Measurements from ENCODE around the gene RSPH9. TPM values are rescaled to one million over a fixed set of nuclear protein-coding genes. Genes with fewer than 3 reads are reported as not detected.
"Not testable (repeated sequence)": the region's sequence is repeated elsewhere in the genome, so short reads cannot be mapped to it uniquely, and the experiment has no call there.

RSPH9 gene
- total RNA-seq, 1 donor from 2014 or later = not detected

DNA sequence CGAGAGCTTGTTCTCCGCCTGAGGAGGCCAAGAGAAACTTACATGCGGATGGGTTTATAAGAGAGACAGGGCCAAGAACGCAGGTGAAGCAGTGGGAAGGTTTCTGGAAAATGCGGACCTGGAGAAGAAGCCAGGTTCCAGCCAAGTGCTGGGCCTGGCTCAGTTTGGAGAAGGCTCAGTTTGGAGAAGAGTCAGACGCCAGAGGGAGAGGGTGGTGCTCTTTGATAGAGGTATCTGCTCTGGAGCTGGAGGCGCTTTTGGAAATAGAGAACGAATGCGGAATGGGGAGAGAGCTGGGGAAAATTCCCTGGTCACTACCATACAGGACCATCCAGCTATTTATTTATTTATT is 753 bp downstream of the RSPH9 start:
- Mint-ChIP-seq H3K27ac (ENCODE audit: unreplicated experiment) (no peak overlapping the region), H3K27me3 (ENCODE audit: unreplicated experiment) (peaks cover 2% of the 10 kb centered on the region), H3K4me3 (ENCODE audit: unreplicated experiment) (peak overlapping the region; percentile 85), H3K36me3 (ENCODE audit: low read depth, unreplicated experiment) (peaks cover 3% of the 10 kb centered on the region), H3K4me1 (ENCODE audit: unreplicated experiment) (peaks cover 17% of the 10 kb centered on the region), H3K9me3 (ENCODE audit: unreplicated experiment) (no peaks in the 10 kb centered on the region)
- TF ChIP-seq, protein P1, sequence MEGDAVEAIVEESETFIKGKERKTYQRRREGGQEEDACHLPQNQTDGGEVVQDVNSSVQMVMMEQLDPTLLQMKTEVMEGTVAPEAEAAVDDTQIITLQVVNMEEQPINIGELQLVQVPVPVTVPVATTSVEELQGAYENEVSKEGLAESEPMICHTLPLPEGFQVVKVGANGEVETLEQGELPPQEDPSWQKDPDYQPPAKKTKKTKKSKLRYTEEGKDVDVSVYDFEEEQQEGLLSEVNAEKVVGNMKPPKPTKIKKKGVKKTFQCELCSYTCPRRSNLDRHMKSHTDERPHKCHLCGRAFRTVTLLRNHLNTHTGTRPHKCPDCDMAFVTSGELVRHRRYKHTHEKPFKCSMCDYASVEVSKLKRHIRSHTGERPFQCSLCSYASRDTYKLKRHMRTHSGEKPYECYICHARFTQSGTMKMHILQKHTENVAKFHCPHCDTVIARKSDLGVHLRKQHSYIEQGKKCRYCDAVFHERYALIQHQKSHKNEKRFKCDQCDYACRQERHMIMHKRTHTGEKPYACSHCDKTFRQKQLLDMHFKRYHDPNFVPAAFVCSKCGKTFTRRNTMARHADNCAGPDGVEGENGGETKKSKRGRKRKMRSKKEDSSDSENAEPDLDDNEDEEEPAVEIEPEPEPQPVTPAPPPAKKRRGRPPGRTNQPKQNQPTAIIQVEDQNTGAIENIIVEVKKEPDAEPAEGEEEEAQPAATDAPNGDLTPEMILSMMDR (IDR thresholded peaks at IDR 0.05; ENCODE audit: unreplicated experiment) = no peak
- DNase-seq (ENCODE audit: low spot score) = no peak

- H3K9me3 Mint-ChIP-seq (ENCODE audit: unreplicated experiment) = no peaks in the 10 kb centered on the region
- H3K27ac Mint-ChIP-seq (ENCODE audit: unreplicated experiment) = no peak overlapping the region
- peaks cover 13% of the 10 kb centered on the region for H3K4me1 Mint-ChIP-seq (ENCODE audit: unreplicated experiment)
- TF ChIP-seq, protein P1 (IDR thresholded peaks at IDR 0.05; ENCODE audit: unreplicated experiment) = no peak
- no peak for DNase-seq (ENCODE audit: low spot score)
- no peaks in the 10 kb centered on the region for H3K36me3 Mint-ChIP-seq (ENCODE audit: low read depth, unreplicated experiment)
- H3K27me3 Mint-ChIP-seq (ENCODE audit: unreplicated experiment) = peaks cover 2% of the 10 kb centered on the region
- H3K4me3 Mint-ChIP-seq (ENCODE audit: unreplicated experiment) = no peak overlapping the region
Observed at GRCh38 chr6:43647613-43648012, 2.8 kb downstream of the RSPH9 start.

DNA sequence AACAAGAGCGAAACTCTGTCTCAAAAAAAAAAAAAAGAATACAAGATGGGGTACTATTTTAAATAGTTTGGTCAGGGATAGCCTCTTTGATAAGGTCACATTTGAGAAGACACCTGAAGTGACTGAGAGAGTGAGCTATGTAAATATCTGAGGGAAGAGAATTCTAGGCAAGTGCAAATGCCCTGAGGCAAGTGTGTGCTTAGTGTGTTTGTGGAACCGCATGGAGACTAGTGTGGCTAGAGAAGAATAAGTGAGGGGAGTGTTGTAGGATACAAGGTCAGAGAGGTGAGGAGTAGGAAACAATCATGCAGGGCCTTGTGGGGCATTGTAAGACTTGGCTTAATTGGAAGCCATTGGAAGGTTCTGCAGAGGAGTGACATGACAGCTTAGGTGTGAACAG is 3.4 kb downstream of the RSPH9 start:
- H3K4me1 Mint-ChIP-seq (ENCODE audit: unreplicated experiment) = peaks cover 11% of the 10 kb centered on the region
- no peaks in the 10 kb centered on the region for H3K36me3 Mint-ChIP-seq (ENCODE audit: low read depth, unreplicated experiment)
- DNase-seq (ENCODE audit: low spot score) = no peak
- peaks cover 2% of the 10 kb centered on the region for H3K27me3 Mint-ChIP-seq (ENCODE audit: unreplicated experiment)
- H3K27ac Mint-ChIP-seq (ENCODE audit: unreplicated experiment) = no peak overlapping the region
- TF ChIP-seq, protein P1 (IDR thresholded peaks at IDR 0.05; ENCODE audit: unreplicated experiment) = no peak
- no peaks in the 10 kb centered on the region for H3K9me3 Mint-ChIP-seq (ENCODE audit: unreplicated experiment)
- no peak overlapping the region for H3K4me3 Mint-ChIP-seq (ENCODE audit: unreplicated experiment)

DNA sequence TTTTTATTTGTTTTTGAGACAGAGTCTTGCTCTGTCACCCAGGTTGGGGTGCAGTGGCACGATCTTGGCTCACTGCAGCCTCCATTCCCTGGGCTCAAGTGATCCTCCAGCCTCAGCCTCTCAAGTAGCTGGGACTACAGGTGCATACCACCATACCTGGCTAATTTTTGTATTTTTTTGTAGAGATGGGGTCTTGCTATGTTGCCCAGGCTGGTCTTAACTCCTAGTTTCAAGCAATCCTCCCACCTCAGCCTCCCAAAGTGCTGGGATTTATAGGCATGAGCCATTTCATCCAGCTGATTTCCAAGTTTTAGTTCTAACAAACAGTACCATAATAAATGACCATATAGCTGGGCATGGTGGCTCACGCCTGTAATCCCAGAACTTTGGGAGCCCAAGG is 8.0 kb downstream of the RSPH9 start:
- not testable (repeated sequence) for H3K4me1 Mint-ChIP-seq (ENCODE audit: unreplicated experiment); H3K27ac Mint-ChIP-seq (ENCODE audit: unreplicated experiment); H3K4me3 Mint-ChIP-seq (ENCODE audit: unreplicated experiment); H3K36me3 Mint-ChIP-seq (ENCODE audit: low read depth, unreplicated experiment); H3K9me3 Mint-ChIP-seq (ENCODE audit: unreplicated experiment); DNase-seq (ENCODE audit: low spot score); H3K27me3 Mint-ChIP-seq (ENCODE audit: unreplicated experiment)

GRCh38 chr6:43657221-43657802 is 12.5 kb downstream of the RSPH9 start:
- no peak for DNase-seq (ENCODE audit: low spot score)
- peaks cover 2% of the 10 kb centered on the region for H3K27me3 Mint-ChIP-seq (ENCODE audit: unreplicated experiment)
- H3K9me3 Mint-ChIP-seq (ENCODE audit: unreplicated experiment) = no peaks in the 10 kb centered on the region
- H3K27ac Mint-ChIP-seq (ENCODE audit: unreplicated experiment) = no peak overlapping the region
- peaks cover 4% of the 10 kb centered on the region for H3K36me3 Mint-ChIP-seq (ENCODE audit: low read depth, unreplicated experiment)
- H3K4me3 Mint-ChIP-seq (ENCODE audit: unreplicated experiment) = no peak overlapping the region
- TF ChIP-seq, protein P1 (IDR thresholded peaks at IDR 0.05; ENCODE audit: unreplicated experiment) = no peak
- H3K4me1 Mint-ChIP-seq (ENCODE audit: unreplicated experiment) = peaks cover 2% of the 10 kb centered on the region
